GM12891 (cell line): Measurements from ENCODE around the gene FNTB.

ENCODE experiments used
- POLR2AphosphoS5 ChIP-seq: IDR thresholded peaks from 2 replicates; pipeline ENCODE4 v1.6.1; 2011; ENCODE audit warnings: low read depth, low read length, control low read depth
- TAF1 ChIP-seq: IDR thresholded peaks from 2 replicates; pipeline ENCODE4 v1.6.1; 2011; ENCODE audit warnings: low read depth, low read length, control low read depth

- no peak for TF ChIP-seq TAF1
- no peak for TF ChIP-seq POLR2AphosphoS5
Measured at GRCh38 chr14:64974563-64974962, 12.1 kb upstream of the FNTB start.
